NCI-H1417 treated with DMSO at 0.1 percent for 48 hours (cell line): ENCODE results near the gene TRIM50.
"Not testable (repeated sequence)": the region's sequence is repeated elsewhere in the genome, so short reads cannot be mapped to it uniquely, and the experiment has no call there.

ENCODE experiments used
- DNase-seq: peaks from one replicate; lab custom pipeline; 2025; lab: John Stamatoyannopoulos, UW

TRIM50 gene

DNA sequence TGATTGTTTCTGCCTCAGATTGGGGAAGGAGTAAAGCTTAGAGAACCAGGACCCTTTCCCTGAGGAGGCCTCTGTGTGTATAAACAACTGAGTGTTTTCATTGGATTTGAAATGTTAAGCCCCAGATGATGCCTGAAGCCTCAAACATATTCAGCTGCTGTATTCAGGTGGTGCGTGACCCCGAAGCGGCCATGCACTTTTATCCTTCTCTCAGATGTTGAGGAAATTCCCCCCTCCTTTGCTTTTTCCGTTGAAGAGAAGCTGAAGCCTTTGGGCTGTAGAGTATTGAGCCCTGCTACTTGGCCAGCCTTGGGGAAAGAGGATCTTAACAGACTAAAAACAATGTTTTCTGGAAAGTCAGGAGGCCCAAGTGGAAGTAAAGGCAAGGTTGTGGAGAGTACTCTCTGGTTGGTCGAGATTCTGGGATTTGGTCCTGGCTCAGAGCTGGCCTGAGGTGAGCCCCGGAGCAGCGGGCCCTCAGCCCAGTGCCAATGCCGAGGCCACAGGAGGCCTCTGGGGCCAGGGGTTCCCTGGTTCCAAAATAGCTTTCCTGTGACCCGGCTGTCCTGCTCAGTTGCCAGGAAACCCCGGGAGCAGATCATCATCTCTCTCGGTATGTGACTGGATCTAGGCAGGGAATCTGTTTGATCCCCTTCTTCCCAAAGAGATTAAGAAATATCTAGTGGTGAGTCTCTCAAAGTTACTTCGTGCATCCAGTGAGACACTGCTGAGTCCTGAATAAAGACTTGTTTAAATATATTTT, 22.6 kb upstream of the TRIM50 start:
- no peak for DNase-seq

DNA sequence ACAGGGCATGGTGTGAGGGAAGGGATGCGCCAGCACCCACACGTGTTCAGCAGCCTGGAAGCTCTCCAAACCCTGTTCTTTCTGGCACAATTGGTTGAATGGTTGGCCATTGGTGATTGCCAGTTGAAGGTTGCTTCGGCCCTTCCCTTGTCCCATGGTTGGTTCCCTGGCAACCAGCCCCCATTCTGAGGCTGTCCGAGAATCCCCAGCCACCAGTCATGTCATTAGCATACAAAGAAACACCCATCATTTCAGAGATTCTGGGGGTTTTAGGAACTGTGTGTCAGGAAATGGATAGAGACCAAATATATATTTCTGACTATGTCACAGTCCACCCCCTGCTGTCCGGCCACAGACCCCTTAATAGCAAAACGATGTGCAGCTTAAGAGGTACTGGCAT, 21.9 kb upstream of the TRIM50 start:
- no peak for DNase-seq

DNA sequence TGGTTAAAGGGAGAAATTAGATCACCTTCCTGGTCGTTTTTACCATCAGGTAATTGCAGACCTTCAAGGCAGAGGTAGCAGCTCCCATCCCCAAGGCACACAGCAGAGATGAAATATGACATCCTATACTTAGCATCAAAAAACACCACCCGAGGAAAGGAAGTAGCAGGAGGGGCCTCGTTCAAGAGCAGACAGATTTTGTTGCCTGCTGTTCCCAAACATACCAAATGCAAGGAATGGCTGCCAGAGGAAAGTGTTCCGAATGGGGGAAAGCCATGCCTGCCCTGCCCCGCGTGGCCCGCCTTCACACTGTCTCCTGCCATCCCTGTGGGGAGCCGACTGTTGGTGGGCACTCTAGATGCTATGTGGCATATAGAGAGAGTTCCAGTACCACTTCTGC, 18.1 kb upstream of the TRIM50 start:
- no peak for DNase-seq

DNA sequence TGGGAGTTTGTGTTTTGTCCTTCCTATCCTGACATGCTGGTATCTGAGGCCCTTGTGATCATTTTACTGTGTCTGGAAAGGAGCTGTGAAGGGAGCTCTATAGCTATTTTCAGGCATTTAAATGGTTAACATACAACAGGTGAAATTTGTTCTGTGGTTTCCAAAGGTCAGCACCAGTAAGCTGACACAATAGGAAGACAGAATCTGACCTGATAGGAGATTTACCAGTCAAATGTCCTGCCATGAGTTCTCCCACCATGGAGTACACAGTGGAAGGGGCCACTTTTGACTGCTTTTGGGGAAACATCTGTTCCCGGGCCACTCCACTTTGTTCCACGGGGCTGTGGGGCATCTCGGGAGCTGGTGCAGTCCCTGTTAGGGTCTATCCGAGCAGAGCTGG, 17.7 kb upstream of the TRIM50 start:
- DNase-seq = no peak

DNA sequence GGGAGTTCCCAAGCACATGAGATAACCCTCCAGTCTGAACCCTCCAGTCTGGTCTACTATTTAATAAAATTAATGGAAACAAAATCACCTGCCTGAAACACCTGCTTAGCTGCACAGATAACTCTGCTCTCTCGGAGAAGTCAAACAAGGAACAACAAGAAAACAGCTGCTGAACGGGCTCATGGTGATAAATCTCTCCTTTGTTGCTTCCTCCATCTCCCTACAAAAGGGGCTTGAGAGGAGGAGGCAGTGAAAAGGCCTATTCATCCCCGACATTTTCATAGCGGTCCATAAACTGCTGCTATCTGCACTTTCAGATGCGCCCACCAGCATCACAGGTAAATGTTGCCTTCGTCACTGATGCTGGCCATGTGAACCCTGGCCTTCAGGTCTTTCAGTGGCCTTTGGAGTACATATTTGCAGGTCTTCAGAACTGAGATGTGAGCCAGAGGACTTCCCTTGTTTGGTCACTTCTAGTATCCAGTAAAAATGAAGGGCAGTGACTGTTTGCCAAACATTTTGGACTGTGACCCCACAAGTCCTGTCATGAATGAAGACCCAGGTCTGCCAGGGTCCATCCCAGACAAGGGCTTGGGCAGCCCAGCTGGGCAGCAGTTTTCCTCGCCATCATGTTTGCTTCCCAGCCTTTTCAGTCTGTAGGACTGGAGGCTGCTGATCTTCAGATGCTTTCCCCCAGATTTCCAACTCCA, 15.9 kb upstream of the TRIM50 start:
- peak; percentile 28 for DNase-seq

DNA sequence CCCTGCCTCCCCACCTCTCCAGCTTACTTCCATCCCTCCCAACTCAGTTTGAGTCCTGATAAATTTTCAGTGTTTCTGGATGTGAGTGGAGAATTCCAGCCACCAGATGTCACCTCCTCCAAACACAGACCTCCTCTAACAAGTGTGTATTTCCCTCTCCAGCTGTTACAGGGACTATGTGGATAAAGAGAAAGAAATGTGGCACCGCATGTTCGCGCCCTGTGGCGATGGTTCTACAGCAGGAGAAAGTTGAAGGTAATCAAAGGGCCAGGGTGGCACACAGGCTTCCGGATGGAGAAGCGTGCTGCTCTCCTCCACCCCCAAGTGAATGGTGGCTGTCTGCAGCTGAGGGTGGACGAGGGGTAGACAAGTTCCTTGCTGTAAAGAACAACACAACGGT, 14.8 kb upstream of the TRIM50 start:
- DNase-seq = no peak

DNA sequence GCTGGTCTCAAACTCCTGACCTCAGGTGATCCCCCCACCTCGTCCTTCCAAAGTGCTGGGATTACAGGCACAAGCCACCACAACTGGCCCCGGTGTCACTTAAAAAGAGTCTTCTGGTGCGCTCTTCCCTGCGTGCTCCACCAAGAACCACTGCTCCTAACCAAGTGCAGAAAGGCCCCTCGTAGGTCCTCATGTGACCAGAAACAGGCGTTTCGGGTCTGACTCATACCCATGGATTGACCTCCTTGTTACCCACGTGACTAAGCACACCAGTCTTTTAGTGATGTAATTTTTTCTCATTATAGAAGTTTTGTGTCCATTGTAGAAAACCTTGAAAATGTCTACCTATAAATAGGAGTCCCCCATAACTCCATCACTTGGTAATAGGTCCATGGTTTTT, 14.0 kb upstream of the TRIM50 start:
- DNase-seq = no peak

DNA sequence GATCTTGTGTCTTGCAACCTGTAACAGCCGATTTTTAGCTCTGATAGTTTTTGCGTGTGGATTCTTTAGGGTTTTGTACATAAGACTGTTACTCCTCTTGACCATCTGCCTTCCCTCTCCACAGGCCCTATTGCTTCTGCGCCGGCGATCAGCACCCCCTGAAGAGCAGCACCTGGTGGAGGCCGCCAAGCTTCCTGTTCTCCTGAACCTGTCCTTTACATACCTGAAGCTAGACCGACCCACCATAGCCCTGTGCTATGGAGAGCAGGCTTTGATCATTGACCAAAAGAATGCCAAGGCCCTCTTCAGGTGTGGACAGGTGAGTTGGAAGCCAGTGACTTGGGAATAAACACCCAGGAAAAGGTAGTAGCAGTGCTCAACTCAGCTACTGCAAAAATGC, 12.6 kb upstream of the TRIM50 start:
- no peak for DNase-seq

GRCh38 chr7:73338321-73338720, 10.4 kb upstream of the TRIM50 start:
- no peak for DNase-seq

DNA sequence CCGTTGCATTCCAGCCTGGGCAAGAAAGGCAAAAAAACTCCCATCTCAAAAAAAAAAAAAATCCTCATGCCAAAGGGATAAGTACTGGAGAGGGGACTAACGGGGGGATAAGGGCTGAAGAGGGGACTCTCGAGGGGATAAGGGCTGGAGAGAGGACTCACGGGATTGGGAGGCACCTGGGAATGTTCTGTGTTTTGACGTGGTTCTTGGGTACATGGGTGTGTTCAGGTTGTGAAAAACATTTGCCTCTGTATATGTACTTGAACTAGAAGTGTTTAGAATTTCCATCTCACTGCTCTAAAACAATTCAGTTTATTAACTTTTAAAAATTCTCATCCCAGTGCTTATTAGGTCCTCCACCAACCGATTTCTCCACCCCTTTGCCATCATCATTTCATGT, 4.6 kb upstream of the TRIM50 start:
- no peak for DNase-seq

DNA sequence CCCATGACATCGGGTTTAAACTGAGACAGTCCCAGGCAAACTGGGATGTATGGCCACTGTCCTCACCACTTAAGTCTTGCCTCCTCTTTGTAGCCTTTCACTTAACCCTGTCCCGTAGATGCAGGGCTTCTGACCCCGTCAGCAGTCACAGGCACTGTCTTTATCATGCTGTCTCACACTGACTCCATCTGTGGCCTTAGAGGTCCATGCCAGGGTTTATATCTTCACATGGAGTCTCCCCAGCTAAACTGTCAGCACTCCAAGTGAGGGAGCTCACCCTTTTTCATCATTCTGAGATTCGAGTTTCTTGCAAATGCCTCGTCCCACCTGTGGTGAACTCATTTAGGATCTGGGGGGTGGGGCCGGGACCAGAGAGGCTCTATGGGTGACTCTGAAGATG, 2.9 kb upstream of the TRIM50 start:
- no peak for DNase-seq

DNA sequence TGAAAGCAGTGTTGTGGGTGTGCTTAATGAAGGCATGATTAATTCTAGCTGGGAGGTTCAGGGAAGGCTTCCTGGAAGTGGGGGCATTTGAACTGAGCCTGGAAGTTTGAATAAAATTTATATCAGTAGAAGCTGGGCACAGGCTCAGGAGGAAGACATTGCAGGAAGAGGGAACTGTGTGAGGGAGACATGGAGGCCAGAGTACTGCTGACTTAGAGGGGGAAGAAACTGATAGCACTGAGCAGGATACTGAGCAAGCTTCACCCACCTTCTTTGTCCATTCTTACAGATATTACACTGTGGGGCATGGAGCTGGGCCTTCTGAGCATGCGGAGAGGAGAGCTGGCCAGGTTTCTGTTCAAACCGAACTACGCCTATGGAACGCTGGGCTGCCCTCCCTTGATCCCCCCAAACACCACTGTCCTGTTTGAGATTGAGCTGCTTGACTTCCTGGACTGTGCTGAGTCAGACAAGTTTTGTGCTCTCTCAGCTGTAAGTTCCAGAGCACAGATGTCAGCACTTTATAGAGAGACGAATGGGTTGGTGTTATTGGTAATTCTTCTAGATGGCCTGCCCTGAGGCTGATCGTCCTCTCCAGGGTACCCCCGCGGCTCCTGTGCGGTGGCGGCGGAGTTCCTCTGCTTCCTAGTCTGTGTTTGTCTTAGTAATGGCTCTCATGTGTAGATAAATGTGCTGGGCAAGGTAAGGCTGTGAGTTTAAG, 2.1 kb upstream of the TRIM50 start:
- DNase-seq = no peak

- no peak for DNase-seq
Measured at GRCh38 chr7:73328696-73329095, 814 bp upstream of the TRIM50 start.

DNA sequence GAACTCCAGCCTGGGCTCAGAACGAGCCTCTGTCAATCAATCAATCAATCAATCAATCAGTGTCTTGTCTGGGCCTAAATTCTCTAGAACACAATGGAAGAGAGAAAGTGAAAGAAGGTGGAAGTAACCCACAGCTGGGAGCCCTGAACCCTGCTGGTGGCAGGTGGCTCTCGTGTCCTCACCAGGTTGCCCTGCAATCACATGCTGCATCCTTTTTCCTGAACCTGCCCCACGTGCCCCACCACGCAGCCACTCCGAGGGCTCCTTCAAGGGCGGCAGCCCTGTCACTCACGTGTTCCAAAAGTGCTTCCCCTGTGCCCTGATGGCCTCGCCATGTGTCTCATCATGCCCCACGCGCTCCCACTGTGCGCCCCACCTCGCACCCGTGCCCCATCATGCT, 433 bp downstream of the TRIM50 start:
- not testable (repeated sequence) for DNase-seq

GRCh38 chr7:73325424-73325823, 2.5 kb downstream of the TRIM50 start:
- not testable (repeated sequence) for DNase-seq

DNA sequence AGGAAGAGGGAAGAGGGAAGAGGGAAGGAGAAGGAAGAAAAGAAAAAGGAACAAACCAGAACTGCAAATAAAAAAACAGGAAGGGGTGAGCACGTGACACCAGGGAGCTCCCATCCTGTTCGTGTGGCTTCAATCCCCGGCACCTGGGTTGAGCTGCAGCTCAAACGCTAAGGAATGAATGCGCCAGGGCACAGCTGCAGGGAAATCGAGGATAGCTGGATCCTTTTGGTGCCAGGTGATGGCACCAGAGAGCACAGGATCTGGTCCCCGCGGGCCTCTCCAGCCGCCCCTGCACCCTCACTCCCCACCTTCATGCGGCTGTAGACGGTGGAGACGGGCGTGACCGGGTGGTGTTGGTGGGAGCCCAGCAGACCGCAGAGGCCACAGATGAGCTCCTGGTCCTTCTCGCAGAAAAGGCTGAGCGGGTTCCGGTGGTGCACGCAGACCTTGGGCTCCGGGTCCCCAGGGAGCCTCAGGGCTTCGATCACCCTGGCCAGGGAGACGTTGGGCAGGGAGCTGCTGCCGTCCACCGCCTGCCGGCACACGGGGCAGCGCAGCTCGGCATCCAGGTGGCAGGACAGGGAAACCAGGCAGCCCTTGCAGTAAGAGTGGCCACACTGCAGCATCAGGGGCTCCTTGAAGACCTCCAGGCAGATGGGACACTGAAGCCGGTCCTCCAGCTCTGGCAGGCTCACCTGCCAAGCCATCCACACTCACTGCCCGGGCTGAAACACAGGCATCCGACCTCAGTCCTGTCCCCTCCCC, 3.6 kb downstream of the TRIM50 start:
- peak; percentile 39 for DNase-seq

GRCh38 chr7:73323434-73324080, 4.3 kb downstream of the TRIM50 start:
- not testable (repeated sequence) for DNase-seq

- DNase-seq = not testable (repeated sequence)
Measured at GRCh38 chr7:73320009-73320408, 7.9 kb downstream of the TRIM50 start.

- not testable (repeated sequence) for DNase-seq
Measured at GRCh38 chr7:73319541-73319940, 8.3 kb downstream of the TRIM50 start.

DNA sequence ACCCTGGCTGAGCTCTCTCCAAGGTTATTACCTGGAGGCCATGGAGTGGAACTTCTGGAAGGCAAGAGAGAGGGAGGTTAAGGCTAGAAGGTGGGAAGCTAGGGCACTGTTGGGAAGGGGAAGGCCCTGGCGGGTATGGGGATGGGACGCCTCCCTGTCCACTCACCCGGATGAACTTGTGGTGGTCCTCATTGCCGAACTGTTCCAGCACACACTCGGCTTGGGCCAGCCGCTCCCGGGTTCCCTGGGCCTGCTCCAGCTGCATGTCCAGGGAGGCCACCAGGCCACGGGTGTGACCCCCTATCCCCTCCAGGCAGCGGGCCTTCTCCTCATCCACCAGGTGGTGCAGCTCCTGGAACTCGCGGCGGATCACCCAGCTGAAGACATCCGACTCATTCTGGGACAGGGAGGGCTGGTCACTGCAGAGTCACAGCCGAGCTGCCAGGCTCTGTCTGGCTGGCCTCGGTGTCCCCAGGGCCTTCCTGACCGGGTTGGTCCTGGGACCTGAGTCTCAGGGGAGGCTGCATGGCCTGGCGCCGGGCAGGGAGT, 9.2 kb downstream of the TRIM50 start:
- not testable (repeated sequence) for DNase-seq

DNA sequence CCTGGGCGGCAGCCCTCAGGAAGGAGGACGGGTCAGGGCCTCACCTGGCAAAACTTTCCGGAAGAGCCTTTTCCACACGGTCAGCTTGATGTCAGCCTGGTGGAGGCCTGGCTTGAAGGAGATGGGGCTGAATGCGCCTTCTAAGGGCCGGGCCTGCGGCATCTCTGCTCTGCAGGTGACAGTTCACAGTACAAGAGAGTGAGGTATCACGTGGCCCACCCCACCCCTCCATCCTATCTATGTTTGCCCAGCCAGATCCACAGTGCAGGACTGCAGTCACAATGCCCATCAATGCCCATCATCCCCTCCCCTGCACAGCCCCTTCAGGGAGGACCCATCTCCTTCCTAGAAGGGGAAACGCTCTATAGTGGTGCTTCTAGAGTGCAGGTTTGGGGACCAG, 11.4 kb downstream of the TRIM50 start:
- DNase-seq = no peak
